Stimulated activated CD8-positive, alpha-beta memory T cell treated with anti-CD3 and anti-CD28 coated beads, Interleukin-12 subunit alpha, Interleukin-12 subunit beta, amount 100 ng/mL, for 24 hours (primary cell): ENCODE results near the gene LSG1.
"Not testable (repeated sequence)": the region's sequence is repeated elsewhere in the genome, so short reads cannot be mapped to it uniquely, and the experiment has no call there.

Experiments used
- DNase-seq: peaks from one replicate; pipeline ENCODE4 v3.0.0-alpha.2; 2020; ENCODE audit errors: extremely low read depth

LSG1 gene

DNA sequence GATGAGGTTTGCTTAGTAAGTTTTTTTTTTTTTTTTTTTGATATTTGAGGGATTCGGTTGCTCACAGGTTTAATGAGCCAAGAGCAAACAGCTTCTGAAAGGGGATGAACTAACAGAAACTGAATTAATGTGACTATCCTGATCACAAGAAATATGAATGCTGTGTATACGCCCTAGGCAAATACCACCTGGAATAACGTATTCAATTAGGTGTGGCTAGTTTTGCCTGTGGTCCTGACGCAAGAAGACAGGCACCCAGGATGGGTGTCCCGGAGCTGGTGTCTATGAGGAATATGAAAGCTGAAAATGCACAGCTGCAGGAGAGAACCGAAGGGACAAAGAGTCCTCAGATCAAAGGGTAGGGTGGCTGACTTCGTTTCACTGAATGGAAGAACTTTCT, 14.6 kb downstream of the LSG1 start:
- DNase-seq, result no peak

DNA sequence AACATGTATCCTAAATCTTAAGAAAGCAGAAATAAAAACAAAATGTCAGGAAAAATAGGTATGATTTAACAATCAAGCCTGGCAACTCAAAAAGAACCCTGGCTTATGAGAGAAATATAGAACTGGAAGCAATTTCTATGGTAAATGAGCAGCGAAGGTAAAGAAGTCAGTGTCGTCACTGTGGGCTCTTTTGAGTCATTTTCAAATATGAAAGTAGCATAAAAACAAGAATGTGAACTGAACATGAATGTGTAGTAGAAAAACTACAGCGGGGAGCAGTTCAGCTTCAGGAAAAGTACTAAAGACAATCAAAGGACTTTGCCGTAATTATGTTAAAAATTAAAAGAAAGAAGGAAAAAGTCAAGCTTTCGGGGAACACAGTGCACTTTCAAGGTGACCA, 17.5 kb downstream of the LSG1 start:
- no peak for DNase-seq

GRCh38 chr3:194647747-194648146, 24.2 kb downstream of the LSG1 start:
- DNase-seq, result no peak

GRCh38 chr3:194642769-194643168, 29.2 kb downstream of the LSG1 start:
- DNase-seq, result no peak

DNA sequence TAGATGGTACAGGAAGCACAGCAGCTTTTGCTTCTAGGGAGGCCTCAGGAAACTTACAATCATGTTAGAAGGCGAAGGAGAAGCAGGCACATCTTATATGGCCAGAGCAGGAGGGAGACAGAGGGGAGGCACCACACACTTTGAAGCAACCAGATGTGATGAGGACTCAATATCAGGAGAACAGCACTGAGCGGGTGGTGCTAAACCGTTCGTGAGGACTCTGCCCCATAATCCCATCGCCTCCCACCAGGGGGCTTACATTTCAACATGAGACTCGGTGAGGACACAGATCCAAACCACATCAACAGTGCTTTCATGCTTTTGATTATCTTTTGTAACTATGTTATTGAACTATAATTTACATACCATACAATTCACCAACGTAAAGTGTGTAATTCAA, 31.2 kb downstream of the LSG1 start:
- DNase-seq, result no peak

DNA sequence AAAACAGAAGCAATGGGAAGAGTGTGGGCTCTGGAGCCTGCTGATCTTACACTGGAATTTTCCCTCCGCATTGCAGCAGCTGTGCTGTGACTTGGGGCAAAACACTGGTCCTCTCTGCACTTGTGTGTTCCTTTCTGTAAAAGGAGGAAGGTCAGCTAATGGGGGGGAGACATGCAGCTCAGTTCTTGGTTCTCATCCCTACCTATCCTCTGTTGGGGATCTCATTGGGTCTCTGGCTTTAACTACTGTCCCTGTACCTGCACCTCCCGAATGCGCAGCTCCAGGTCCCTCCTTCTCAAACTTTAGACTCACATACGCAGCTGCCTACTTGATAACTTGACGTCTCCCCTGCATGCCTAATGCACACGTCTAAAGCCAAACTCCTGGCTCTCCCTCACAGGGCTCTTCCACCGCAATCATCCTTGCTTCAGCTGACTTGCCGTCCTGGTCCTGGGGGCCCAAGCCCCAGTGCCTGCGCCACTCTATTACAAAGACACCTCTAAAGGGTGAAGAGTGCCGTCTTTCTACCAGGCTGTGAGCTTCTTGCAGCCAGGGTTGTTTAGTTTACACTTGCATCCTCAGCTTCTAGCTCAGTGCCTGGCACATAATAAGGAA, 32.9 kb downstream of the LSG1 start:
- DNase-seq, result no peak

DNA sequence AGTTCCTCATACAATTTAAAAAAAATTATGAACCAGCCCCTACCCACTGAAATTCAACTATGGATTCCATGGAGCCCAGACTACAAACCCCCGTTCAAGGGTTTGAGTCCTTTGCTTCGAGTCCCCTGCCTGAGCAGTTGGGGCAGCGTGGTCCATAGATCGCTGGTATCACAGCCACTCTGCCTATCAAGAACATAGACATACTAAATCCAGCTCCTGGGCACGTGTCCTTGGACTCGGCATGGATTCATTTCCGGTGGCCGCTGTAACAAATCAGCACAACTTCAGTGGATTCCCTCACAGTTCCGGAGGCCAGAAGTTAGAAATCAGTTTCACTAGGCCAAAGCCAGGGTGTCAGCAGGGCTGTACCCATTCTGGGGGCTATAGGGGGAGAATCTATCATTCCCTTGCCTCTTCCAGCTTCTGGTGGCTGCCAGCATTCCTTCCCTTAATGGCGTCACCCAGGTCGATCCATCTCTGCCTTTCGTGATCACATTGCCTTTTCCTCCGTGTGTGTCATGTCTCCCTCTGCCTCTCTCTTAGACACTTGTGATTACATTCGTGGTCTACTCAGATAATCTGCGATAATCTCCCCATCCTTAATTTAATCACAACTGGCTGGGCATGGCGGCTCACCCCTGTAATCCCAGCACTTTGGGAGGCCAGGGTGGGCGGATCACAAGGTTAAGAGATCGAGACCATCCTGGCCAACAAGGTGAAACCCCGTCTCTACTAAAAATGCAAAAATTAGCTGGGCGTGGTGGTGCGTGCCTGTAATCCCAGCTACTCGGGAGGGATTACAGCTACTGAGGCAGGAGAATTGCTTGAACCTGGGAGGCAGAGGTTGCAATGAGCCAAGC, 34.2 kb downstream of the LSG1 start:
- DNase-seq, result no peak

DNA sequence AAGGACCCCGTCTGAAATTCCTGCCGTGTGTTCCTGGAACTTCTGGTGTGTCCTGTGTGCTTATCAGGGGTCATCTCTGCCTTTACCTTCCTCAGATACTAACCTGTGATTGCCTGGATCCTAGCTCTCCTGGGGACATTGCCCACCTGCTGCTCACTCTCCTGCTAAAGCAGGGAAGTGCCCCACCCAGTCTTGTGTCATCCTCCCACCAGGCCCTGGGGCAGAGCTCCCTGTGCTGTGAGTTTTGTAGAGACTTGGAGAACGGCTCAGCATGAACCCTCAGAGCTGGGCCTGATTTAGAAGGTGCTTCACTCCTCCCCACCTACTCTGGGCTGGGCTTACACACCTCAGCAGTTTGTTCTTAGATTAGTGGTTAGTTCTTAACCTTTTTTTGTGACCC, 34.9 kb downstream of the LSG1 start:
- DNase-seq, result no peak

DNA sequence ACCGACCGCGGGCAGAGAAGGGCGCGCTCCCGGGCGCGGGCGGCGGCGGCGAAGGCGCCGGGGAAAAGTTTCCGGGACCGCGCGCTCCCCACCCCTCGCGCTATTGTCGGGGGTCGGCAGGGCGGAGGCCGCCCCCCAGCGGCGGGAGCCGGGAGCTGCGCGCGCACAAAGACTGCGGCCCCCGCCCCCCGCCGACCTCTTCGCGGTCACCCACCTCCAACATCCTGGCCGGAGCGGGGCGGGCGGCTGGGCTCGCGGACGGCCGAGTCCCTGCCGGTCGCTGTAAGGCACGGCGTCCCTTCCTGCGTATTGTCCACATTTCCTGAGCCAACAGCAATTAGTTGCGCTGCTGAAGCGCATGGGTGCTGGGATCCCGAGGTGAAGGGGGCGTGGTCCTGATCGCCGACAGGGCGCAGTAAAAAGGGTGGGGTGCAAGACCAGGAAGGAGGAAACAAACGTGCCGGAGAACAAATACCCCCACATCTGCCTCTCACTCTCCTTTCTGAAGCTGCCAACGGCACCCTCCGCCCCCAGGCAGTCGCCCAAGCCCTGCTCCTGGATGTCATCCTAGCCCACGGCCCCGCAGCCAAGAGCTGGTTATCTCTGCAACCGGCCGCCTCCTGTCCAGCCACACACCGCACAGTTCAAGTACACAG, 38.5 kb downstream of the LSG1 start, which contains the start of gene TMEM44:
TSS of gene TMEM44 (minus strand) at position 71 of the 656 bp plus-strand sequence. CDS start 204 bp downstream, outside the sequence.
- peak; percentile 27 for DNase-seq

DNA sequence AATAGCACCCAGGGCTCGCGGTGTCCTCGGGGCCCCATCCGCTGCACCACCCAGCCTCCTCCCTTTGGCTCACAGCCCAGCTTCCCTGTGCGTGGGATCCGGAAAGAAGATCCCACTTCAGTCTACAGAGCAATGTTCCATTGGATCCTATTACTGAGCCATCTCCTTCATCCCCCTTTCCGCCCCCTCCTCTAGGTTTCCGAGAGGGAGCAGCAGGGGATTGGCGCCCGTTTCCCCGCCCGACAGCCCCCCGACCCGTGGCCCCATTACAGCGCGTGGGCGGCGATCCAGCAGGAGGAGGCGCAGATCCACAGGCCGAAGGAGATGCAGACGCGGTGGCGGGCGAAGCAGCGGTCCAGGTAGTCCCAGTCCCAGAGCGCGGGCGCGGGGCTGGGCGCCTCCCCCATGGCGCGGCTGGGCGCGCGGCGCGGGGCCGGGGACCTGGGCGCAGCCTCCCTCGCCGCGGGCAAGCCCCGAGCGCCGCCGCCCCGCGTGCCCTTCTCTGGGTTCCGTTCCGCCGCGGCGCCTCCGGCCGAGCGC, 39.1 kb downstream of the LSG1 start:
- no peak for DNase-seq

DNA sequence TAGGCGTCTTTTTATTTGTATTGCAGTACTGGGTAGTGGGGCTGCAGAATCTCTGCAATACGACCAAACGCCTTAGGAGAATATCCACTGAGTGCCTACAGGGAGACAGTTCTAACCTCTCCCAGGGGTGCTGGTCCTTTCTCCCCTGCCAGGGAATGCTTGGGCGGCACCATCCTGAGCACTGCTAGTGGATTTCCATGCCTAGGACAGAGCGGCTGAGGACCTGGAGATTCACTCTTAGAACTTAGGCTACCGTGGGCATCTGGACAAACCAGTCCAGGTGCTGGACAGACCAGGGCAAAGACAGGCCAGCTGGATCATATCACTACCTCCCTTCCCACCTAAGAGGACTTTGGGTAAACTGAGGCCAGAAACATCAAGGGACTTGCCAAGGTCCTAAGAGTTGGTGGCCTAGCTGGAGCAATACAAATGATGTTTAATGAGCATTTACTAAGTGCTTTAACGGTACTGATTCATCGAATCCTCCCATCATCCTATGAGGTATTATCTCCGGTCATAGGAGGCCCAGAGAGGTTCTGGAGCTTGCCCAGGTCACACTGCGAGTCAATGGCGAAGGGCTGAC, 39.7 kb downstream of the LSG1 start:
- no peak for DNase-seq

DNA sequence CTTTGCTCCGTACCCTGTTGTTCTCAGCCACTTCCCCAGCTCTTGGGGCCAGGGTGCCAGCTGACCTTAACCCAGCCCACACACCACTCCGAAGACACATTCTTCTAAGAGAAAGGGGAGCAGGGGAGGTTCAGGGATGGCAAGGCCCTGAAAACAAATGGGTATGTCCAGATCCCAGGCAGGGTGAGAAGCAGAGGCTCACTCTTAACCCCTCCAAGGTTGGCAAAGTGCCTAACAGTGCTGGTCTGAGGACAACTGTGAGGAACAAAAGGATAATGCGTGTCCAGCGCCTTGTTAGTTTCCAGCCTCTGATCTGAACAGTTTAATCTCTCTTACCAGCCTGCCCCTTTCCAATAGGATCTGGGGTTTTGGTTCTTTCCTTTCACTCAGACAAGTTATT, 40.3 kb downstream of the LSG1 start:
- no peak for DNase-seq

DNA sequence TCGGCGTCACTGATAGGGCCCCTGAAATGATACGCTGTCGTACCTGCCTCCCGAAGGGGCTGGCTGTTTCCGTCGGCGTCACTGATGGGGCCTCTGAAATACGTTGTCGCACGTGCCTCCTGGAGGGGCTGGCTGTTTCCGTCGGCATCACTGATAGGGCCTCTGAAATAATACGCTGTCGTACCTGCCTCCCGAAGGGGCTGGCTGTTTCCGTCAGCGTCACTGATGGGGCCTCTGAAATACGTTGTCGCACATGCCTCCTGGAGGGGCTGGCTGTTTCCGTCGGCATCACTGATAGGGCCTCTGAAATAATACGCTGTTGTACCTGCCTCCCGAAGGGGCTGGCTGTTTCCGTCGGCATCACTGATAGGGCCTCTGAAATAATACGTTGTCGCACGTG, 41.3 kb downstream of the LSG1 start:
- DNase-seq, result not testable (repeated sequence)

GRCh38 chr3:194624956-194625355, 47.0 kb downstream of the LSG1 start:
- DNase-seq, result no peak

DNA sequence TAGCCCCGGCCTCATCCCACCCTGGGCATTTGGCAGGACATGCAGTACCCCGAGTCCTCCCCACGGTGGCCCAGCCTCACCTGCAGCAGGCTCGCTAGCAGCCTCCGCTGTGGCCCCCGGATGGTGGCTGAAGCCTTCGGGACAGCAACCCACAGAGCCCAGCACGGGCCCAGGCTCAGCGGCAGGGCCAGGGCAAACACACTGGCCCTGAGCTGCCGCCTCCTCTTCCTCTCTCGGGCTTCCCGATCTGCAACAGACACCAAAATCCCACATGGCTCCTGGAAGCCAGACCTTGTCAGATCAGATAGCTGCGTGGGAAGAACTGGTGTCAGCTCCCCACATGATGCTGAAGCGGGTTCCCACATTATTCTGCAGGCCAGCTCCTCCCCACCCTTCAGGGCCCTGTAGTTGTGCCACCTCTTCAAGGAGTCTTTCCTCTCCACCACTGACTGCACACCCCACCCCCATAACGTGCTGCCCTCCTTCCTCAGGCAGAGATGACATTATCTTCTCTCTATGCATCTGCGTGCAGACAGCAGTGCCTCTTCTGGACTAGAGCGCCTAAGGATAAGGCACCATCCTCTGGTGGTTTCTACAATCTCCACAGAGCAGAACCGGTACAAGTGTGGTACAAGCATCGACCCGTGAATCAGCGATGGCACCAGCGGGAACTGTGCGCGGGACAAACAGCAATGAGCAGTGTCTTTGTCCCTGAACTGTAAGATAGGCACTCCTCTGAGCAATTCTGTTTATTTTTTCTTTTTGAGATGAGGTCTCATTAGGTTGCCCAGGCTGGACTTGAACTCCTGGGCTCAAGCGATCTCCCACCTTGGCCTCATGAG, 48.3 kb downstream of the LSG1 start:
- DNase-seq, result no peak

DNA sequence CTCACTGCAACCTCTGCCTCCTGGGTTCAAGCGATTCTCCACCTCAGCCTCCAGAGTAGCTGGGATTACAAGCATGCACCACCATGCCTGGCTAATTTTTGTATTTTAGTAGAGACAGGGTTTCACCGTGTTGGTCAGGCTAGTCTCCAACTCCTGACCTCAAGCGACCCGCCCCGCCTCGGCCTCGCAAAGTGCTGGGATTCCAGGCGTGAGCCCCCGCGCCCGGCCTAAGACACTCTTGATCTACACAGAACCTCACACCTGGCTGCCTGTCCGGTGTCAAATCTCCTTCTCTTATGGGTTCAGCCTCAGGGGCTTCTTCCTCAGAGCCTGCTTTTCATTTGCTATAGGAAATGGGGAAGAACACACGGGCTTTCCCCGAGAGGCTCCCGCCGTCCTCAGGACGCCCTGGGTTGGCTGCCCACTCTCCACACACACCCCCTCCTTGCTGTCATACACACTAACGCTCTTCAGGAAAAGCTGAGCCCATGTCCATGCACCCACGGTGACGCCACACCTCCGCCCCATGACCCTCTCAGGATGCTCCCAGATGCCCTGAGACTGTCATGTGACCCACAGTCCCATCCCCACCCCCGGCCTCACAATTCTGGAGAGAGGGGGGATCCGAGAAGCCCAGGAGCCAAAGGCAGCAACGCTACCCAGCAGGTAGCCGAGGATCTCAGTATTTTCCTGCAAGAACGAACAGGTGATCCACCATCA, 49.2 kb downstream of the LSG1 start:
- DNase-seq, result no peak

DNA sequence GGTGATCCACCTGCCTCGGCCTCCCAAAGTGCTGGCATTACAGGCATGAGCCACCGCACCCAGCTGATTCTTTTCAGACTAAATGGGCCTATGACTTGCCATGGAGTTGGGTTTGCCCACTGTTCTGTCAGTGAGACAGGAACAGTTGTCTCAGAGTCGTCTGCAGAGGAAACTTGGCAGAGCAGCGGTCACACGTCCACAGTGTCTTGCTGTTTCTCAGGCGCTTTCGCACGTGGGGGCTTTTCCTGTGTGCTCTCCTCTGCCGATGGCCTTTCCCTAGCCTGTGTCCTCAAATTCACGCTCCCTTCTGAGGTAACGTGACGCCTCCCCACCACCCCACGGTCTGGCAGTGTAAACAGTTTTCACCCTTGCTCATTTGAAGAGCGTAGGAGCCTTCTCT, 50.0 kb downstream of the LSG1 start:
- DNase-seq, result no peak

DNA sequence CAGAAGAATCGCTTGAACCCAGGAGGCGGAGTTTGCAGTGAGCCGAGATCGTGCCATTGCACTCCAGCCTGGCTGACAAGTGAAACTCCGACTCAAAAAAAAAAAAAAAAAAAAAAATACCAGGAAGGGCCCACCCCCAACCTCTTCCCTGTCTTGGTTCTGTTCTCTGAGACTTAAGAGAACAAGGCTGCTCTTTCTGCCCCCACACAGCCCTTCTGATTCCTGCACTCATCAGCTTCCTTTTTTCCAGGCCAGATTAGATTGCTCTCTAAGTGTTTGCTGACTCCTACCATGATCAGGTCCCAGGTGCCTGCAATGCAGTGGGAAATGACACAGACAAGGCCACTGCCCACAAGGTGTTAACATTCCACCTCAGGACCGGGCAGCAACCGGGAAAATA, 51.8 kb downstream of the LSG1 start:
- no peak for DNase-seq

DNA sequence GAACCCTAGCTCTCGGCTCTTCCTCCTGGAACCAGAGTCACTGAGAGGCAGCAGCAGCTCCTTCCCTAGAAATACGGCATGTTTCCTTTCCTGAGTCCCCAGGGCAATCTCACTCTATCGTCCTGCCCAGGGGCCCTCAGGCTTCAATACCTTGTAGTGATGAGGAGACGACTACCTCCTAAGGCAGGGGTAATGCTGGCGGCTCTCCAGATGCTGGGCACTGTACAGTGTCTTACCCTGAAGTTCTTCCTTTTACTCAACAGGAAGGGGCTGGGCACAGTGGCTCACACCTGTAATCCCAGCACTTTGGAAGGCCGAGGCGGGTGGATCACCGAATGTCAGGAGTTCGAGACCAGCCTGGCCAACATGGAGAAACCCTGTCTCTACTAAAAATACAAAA, 52.2 kb downstream of the LSG1 start:
- DNase-seq, result no peak

DNA sequence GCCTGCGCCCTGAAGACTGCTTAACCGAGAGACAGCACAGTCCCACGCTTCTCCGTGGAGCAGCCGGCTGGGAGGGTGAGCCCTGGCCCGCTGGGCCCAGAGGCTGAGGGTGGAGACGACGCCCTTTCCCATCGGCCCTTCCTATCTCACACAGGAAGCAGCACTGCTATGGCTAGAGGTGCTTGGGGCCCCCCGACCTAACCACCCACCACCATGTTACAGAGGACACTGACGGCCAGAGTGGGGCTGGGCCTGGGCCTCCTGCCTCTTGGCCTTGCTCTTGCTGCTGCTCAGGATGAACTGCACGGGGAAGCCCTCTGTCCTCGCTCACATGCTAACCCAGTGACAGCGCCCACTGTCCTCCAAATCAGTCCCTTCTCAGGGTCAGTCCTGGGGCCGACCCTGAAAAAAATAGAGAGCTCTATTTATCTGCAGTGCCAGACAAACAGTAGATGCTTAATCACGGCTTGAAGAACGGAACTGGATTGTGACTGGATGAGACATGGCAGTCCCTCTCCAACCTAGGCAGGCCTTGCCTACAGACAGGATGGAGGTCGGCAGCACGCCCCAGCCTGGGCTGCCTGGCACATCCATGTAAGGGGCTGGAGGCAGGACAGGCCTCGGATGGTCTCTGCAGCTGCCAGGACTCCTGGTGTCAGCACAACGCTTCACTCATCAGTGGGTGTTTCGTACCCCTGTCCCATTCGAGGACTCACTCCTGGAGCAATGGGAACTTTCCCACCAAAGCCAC, 53.0 kb downstream of the LSG1 start:
- no peak for DNase-seq
